ENCODE data around the gene CLN3.

DNA sequence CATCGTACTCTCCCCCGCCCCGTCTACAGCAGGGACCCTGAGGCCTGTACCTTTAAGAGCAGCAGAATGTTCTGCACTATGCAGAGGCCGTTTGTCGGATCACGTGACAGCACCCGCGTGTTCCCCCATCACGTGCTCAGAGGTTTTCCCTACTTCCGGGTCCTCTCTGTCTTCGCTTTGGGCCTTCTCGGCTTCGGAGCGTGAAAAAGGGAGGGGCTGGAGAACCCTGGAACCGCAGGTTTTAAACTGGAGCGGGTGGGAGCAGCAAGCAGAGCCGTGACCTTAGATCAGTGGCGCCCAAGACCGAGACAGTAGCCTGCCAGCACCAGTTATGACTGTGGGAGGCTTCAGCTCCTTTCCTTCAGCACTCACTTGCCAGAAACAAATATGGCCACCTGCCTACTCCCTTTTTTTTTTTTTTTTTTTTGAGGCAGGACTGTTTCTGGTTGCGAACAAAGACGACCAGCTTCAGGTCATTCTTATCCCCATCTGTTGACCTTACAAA is at the start of gene CLN3:
- TF ChIP-seq, protein P1, sequence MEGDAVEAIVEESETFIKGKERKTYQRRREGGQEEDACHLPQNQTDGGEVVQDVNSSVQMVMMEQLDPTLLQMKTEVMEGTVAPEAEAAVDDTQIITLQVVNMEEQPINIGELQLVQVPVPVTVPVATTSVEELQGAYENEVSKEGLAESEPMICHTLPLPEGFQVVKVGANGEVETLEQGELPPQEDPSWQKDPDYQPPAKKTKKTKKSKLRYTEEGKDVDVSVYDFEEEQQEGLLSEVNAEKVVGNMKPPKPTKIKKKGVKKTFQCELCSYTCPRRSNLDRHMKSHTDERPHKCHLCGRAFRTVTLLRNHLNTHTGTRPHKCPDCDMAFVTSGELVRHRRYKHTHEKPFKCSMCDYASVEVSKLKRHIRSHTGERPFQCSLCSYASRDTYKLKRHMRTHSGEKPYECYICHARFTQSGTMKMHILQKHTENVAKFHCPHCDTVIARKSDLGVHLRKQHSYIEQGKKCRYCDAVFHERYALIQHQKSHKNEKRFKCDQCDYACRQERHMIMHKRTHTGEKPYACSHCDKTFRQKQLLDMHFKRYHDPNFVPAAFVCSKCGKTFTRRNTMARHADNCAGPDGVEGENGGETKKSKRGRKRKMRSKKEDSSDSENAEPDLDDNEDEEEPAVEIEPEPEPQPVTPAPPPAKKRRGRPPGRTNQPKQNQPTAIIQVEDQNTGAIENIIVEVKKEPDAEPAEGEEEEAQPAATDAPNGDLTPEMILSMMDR (IDR thresholded peaks at IDR 0.05) = no peak
- no peak for TF ChIP-seq TCF7L2 (IDR thresholded peaks at IDR 0.05; ENCODE audit: low read depth, low read length)
- peak; percentile 63; the same call in 1 of the 2 replicates for TF ChIP-seq POLR2AphosphoS5 (IDR thresholded peaks at IDR 0.05; ENCODE audit: low read depth, low read length)

All from Panc1 (cell line).